Lower leg skin (tissue), 4 donors: ENCODE data around the gene SLC5A2. TPM values are rescaled to one million over a fixed set of nuclear protein-coding genes. Genes with fewer than 3 reads are reported as not detected.
A peak's percentile ranks its signal among the peaks of the same experiment; 100 is the strongest.

ENCODE experiments used
- DNase-seq, 2 donors: peaks; one replicate each; pipeline ENCODE4 v3.0.0-alpha.2; 2019; ENCODE audit warnings: low spot score in 2 of 2
- H3K4me3 ChIP-seq: fragments of 200-600 bp; sonication (generic); 2 replicates; pipeline ENCODE4 v1.5.1; 2017; ENCODE audit warnings: mild to moderate bottlenecking, low read depth; ENCODE audit not compliant: poor library complexity, severe bottlenecking
- POLR2A ChIP-seq, 2 donors: fragments of 450-650 bp; IDR thresholded peaks; one replicate each; pipeline ENCODE4 v1.6.1; 2016 to 2017; ENCODE audit warnings: antibody characterized with exemption in 2 of 2, mild to moderate bottlenecking in 1 of 2, moderate library complexity in 1 of 2
- WGBS, 2 donors: methylation state at CpG; one replicate each; pipeline ENCODE4 v1.1.5; 2018; 5-methylcytosine and 5-hydroxymethylcytosine counted together
- intact Hi-C: fragments of 100-400 bp; cut with DNase I; formaldehyde crosslinking; loops from one replicate; pipeline ENCODE4 v1.15.0; 2023; ENCODE audit warnings: low total_unique reads
- total RNA-seq, 4 donors: library from RNA; depleted of rRNA; stranded (reverse); fragments of >200 nt; gene quantifications; one replicate each; pipeline ENCODE4 v1.1.0, GENCODE V29; 2016
- TF ChIP-seq, protein P1 (sequence below), 3 donors: fragments of 450-650 bp; IDR thresholded peaks; one replicate each; pipeline ENCODE4 v1.5.1; 2016; ENCODE audit warnings: antibody characterized with exemption in 3 of 3, mild to moderate bottlenecking in 3 of 3, moderate library complexity in 2 of 3

Gene SLC5A2
- total RNA-seq, 4 donors from 2014 or later: 0.17 to 0.27 (median 0.21) TPM

DNA sequence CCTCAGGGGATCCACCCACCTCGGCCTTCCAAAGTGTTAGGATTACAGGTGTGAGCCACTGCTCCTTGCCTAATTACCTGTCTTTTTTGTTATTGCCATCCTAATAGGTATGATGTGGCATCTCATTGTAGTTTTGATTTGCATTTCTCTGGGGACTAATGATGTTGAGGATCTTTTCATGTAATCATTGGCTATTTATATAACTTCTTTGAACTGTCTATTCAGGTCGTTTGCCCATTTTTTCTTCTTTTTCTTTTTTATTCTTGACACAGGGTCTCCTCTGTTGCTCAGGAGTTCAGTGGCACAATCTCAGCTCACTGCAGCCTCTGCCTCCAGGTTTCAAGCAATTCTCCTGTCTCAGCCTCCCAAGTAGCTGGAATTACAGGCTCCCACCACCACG lies 12.3 kb upstream of the SLC5A2 start:
- no peak overlapping the region for H3K4me3 ChIP-seq
- TF ChIP-seq, protein P1, sequence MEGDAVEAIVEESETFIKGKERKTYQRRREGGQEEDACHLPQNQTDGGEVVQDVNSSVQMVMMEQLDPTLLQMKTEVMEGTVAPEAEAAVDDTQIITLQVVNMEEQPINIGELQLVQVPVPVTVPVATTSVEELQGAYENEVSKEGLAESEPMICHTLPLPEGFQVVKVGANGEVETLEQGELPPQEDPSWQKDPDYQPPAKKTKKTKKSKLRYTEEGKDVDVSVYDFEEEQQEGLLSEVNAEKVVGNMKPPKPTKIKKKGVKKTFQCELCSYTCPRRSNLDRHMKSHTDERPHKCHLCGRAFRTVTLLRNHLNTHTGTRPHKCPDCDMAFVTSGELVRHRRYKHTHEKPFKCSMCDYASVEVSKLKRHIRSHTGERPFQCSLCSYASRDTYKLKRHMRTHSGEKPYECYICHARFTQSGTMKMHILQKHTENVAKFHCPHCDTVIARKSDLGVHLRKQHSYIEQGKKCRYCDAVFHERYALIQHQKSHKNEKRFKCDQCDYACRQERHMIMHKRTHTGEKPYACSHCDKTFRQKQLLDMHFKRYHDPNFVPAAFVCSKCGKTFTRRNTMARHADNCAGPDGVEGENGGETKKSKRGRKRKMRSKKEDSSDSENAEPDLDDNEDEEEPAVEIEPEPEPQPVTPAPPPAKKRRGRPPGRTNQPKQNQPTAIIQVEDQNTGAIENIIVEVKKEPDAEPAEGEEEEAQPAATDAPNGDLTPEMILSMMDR (IDR thresholded peaks at IDR 0.05): no peak
- no peak for TF ChIP-seq POLR2A (IDR thresholded peaks at IDR 0.05)
- WGBS, 2 donors: 82 to 83% methylated on average over 3 of the region's 3 CpGs
- no peak for DNase-seq
- intact Hi-C loops: no loop called here

DNA sequence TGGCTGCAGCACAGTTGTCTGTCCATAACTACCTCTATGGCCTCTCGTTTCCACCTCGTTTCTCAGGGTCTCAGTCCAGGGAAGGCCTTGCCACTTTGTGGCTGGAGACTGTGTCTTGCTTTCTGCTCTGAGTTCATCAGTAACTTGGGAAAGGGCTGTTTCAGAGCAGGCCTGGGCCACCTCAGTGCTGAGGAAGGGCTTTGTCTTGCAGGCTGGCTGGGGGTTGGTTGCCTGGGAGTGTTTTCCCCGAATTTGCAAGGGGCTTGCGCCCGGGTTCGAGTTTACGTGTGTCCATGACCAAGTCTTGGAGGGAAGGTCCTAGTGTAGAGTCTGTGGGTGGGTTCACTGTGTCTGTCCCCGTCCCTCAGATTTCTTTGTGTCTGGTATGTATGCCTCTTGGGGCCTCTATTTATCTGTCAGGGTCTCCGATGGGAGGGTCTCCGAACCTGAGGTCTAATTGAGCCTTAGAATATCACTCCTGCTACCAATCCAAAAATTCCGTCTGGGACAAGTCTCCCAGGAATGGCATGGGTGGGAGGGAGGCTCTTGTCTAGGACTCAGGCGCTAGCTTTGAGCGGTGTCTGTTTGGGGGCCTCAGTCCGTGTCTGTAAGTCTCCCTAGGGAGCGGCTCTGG lies 11.6 kb upstream of the SLC5A2 start:
- TF ChIP-seq POLR2A (IDR thresholded peaks at IDR 0.05): no peak
- TF ChIP-seq, protein P1 (IDR thresholded peaks at IDR 0.05): no peak
- H3K4me3 ChIP-seq: no peak overlapping the region
- intact Hi-C loops: no loop called here
- 33 to 41% methylated on average over 15 of the region's 15 CpGs for WGBS, 2 donors
- no peak for DNase-seq

DNA sequence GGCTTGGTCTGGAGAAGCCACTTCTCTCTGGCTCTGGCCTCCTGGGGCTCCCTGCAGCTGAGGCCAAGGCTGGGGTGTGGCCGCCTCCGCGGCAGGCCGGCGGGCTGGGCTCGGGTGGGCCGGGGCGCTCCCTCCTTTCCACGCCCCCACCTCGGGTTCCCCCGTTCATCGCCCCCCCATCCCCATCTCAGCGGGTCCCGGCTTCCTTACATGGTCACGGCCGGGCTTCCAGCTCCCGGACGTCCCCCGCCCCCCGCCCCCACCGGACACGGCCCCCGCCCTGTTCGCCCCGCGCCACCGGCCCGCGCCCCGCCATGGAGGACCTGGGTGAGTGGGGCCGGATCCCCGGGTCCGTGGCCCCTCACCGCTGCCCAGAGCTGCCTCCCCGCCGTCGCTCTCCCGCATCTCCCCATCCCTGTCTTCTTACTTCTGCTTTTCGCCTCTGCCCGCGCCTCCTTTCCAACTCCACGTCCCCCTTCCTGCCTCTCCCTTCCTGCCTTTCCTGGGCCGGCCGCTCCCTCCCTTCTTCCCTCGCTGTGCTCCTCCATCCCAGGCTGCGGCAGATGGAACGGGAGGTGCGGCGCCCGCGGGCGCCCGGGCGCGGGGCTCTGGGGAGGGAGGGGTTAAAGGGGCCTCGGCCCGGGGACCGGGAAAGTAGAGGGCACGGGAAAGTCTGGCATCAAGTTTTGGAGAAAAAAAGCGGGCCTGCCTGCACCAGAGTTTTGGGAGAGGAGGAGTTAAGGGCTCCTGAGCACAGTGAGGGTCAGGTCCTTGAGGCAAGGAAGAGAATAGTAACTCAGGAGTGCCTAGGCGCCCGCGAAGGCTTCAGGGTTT lies 10.8 kb upstream of the SLC5A2 start, which contains the start of gene TGFB1I1:
Gene TGFB1I1, plus strand, starts transcription at position 278 of the 834 bp plus-strand sequence. Its CDS starts 37 bp downstream, at position 315.
- 1 to 3% methylated on average over 39 to 42 of the region's 63 CpGs for WGBS, 2 donors
- intact Hi-C loops: no loop called here
- TF ChIP-seq, protein P1 (IDR thresholded peaks at IDR 0.05): no peak
- no peak for TF ChIP-seq POLR2A (IDR thresholded peaks at IDR 0.05)
- DNase-seq: peak in 1 of 2 donors; percentile 94
- peak within 1 kb of the TSS; percentile 64 for H3K4me3 ChIP-seq

DNA sequence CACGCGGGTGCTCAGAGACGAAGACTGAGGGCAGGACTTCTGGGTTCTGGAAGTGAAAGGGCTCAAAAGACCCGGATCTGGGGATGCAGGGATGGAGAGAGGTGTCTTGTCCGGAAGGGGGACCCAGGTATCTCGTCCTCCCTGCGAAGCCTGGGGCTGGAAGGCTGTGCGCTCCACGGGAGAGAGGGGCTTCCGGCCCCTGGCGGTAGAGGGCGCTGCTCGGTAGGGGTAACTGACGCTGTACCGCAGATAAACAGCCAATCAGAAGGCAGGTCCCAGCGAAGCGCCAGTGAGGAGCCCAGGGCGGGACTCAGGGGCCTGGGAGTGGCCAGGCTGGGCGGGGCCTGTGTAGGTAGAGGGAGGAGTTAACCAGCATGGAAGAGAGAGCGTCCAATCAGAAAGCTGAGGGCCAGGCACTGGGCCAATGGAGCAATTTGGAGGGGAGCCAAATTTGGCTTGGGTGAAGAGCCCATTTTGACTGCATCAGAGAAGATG lies 10.2 kb upstream of the SLC5A2 start:
- TF ChIP-seq POLR2A (IDR thresholded peaks at IDR 0.05): no peak
- TF ChIP-seq, protein P1 (IDR thresholded peaks at IDR 0.05): peak in 1 of 3 donors; percentile 70
- 17 to 18% methylated on average over 20 of the region's 20 CpGs for WGBS, 2 donors
- intact Hi-C loops: no loop called here
- peak; percentile 87 to 98 for DNase-seq
- H3K4me3 ChIP-seq: peak overlapping the region; percentile 64

DNA sequence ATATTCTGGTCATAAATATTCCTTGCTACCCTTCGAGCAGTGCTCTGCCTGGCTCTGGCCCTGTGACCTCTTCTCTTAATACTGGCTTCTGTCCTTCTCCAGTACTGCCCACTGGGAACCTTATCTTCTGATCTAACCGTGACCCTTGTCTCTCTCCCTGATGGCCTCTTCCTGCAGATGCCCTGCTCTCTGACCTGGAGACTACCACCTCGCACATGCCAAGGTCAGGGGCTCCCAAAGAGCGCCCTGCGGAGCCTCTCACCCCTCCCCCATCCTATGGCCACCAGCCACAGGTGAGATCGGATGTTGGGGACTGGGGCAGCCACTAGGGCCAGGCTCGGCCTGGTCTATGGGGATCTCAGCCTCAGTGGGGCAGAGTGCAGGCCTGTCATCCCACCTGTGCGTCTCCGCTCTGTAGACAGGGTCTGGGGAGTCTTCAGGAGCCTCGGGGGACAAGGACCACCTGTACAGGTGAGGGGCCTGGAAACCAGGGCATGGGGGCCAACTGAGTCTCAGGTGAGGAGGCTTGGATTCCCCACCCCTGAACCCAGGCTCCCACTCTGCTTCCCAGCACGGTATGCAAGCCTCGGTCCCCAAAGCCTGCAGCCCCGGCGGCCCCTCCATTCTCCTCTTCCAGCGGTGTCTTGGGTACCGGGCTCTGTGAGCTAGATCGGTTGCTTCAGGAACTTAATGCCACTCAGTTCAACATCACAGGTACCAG lies 9.5 kb upstream of the SLC5A2 start:
- no peak for TF ChIP-seq POLR2A (IDR thresholded peaks at IDR 0.05)
- TF ChIP-seq, protein P1 (IDR thresholded peaks at IDR 0.05): no peak
- no peak overlapping the region for H3K4me3 ChIP-seq
- WGBS, 2 donors: 87 to 88% methylated on average over 16 of the region's 17 CpGs
- intact Hi-C loops: no loop called here
- DNase-seq: no peak
